GM08714 (cell line): ENCODE measurements around the gene ABTB2.

Experiments used
- H3K4me3 ChIP-seq: fragments of 200-500 bp; sonication (Bioruptor generic); 2 replicates; pipeline ENCODE4 v1.5.1; 2014; ENCODE audit warnings: mild to moderate bottlenecking, low read length, inconsistent platforms
- ZNF274 ChIP-seq: IDR thresholded peaks from 2 replicates; pipeline ENCODE4 v1.6.1; 2012; ENCODE audit warnings: mild to moderate bottlenecking, low read depth, low read length

The ABTB2 gene

DNA sequence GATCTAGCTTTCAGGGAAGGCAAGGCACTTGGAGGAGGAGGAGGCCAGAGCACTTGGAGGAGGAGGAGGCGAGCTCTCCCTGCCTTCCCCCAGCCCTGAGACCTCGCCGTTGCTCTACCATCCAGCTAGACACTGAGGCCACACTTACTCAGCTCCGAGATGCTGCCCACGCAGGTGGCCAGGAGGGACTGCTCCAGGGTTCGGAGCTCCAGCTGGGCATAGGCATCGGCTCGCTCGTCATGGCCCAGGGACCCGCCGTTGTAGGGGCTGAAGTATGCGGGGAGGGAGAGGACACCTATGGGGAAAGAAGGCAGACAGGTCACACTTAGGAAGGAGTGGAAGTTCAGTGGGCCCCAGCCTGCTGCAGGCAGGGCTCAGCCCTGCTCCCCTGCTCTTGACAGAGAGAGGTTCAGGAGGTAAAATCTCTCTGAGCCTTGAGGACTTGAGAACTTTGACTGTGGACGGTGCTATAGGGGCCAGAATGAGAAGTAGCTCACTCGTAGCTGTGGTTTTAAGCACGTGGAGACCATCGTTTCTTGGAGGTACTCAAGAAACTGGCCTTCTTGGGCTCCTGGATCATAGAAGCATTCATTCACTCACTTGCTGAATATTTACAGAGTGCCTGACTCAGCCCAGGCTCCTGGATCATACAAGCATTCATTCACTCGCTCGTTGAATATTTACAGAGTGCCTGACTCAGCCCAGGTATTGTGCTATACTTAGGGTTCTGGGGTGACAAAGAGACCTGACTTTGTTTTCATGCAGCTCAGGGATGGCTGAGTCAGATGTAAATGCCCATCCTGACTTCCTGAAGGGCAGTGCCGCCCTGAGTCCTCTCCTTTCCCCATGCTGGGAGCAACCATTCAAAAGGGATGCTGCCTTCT is 153.2 kb downstream of the ABTB2 start:
- H3K4me3 ChIP-seq: no peak overlapping the region
- TF ChIP-seq ZNF274: no peak

DNA sequence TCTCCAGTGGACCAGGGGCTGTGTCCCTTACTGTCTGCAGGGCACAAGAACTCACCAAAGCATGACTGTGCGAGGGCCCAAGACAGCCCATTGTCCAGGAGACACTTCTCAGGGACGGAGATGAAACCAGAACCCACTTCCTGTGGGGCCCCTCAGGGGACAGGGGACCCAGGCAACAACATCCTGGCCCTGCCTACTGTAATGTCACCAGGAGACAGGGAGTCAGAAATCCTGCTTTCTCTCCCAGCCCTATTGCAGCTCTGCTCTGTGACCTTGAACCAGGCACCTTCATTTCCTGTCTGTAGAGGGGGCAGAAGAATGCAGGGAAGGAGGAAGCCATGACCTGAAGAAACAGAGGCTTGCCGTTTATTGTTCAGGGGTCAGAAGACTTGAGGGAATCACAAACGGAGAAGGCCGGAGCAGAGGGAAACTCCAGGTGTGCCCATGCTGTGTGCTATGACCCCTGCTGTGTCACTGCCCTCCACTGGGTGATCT is 154.4 kb downstream of the ABTB2 start:
- TF ChIP-seq ZNF274: no peak
- no peak overlapping the region for H3K4me3 ChIP-seq

DNA sequence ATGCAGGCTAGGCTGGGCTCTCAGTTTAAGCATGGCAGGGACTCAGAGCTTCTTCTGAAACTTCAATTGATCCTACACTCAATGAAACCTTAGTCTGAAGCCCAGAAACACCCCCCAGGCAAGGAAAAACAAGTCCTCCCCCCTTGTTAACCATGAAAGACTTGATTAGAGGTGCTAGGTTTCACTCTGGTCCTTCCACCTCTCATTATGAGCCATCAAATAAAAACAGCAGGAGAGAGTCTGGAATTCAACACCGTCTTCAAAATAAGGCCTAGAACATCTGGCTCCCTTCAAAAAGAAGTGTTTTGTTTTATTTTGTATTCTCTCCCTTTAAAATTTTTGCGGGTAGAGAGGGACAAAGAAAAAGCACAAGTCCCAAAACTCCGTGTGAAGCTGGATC is 156.7 kb downstream of the ABTB2 start:
- TF ChIP-seq ZNF274: no peak
- H3K4me3 ChIP-seq: no peak overlapping the region

DNA sequence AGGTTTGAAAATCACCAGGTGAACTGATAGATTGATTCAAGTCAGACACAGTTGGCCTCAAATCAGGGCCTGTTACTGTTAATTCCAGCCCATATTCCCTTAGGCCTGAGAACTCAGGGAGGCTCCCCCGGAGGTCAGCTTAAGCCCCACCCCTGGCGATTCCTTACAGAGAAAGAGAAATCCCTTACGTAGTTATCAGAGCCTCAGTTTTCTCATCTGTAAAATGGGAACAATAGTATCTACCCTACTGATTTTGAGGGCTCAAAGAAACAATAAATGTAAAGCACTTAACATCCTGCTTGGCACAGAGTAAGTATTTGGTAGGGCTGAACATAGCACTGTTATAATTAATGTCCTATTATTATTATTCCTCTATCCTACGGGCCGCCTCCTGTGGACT is 158.3 kb downstream of the ABTB2 start:
- H3K4me3 ChIP-seq: no peak overlapping the region
- TF ChIP-seq ZNF274: no peak

DNA sequence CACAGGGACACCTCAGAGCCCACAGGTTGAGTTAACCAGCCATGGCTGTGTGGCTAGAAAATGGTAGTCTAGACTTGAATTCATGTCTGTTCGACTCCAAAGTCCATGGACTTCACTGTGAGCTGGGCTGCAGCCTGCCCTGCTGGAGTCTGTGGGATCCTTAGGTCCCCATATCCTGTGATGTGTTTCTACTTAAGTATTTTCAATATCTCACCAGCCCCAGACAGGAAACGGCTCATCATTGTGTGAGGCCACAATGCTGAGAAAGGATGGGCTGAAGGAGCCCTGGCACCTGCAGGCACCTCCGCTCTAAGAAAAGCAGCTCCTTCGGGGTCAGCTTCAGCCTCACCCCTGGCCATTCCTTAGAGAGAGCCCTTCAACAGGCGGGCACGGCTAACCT is 159.3 kb downstream of the ABTB2 start:
- TF ChIP-seq ZNF274: no peak

DNA sequence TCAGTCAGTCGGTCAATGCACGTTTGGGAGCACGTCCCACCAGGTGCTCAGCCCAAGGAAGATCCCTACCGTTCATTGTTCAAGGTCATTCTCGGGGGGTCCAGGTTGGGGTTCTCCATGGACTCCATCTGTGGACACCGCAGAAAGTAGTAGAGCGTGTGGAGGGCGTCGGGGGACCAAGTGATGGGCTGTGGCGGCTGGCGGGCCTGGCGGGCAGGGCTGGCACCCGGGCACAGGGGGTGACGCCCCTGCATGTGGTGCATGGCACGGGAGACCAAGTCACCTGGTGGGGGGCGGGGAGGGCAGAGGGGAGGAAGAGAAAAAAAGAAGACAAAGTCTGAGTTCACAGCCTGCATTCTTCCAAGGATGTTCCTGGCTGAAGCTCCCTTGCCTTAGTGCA is 160.6 kb downstream of the ABTB2 start:
- TF ChIP-seq ZNF274: no peak
- no peak overlapping the region for H3K4me3 ChIP-seq

More for the DNA sequence above, 159.3 kb downstream of the ABTB2 start:
- no peak overlapping the region for H3K4me3 ChIP-seq

DNA sequence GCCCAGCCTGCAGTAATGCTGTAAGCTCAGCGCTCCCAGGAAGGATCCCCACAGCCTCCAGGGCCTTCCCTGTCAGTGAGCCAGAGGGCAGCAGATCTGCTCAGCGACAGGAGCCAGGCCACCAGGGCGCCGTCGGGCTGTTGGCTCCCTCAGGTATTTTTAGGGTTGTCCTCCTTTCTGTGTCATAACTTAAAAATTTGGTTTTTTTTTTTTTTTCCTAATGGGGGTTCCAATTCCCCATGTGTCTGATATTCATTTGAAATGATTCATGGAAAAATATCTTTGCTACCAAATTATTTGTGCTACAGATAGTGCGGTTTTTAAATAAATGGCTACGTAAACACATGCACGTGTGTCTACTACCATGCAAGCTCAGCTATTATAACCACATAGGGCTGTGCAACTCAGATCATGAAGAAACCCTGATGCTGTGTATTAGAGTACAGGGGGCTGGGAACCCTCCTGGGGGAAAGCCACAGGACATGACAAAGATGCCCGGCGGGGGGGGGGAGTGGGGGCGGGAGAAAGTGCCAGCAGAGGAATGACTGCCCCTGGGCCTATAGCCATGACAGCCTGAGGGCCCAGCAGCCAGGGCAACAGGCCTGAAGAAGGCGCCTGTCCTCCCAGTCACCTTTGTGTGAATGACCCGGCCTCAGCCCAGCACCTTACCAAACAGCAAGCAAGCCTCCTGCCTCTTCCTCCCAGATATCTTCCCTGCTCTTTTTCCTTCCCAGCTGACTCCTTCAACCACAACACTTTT is 163.1 kb downstream of the ABTB2 start:
- H3K4me3 ChIP-seq: no peak overlapping the region

DNA sequence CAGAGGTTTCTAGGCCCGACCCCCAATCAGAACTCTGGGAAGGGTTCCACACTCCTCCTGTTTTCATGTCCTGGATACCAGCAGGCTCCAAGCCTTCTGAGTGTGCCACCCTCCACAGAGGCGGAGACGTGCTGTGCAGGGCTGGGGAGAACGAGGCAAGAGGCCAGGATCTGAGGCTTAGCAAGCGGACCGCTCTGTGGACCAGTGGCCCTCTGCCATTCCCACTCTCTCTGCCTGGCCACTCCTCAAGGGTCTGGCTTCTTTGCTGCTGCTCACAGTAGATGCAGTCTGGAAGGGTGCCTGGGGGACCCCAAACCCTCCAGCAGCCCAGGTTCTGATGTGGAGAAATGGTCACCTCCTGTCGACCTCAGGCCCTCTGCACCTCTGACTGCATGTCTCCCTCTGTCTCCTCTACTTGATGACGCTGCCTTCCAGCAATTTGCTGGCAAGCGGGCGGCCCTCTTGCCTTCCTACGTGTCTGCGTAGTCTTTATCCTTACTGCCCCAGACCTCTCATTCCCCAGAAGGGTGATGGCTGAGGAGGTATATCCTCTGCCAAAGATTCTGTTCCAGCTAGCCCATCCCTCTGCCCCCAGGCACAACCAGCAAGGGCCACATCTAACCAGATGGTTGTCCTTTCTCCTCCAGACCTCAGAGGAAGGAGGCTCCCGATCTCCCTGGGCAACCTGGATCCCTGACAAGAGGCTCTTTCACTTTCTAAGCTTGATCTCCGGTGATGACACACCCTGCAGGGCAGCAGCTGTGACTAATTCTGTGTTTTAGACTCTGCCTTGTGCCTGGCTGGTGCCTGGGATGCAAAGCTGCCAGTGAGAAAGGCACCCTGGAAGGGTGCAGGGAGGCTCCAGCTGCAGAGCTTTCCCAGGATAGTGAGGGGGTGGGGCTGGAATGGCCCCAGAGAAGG is 165.1 kb downstream of the ABTB2 start:
- no peak for TF ChIP-seq ZNF274
- H3K4me3 ChIP-seq: no peak overlapping the region

More for the DNA sequence above, 163.1 kb downstream of the ABTB2 start:
- no peak for TF ChIP-seq ZNF274

DNA sequence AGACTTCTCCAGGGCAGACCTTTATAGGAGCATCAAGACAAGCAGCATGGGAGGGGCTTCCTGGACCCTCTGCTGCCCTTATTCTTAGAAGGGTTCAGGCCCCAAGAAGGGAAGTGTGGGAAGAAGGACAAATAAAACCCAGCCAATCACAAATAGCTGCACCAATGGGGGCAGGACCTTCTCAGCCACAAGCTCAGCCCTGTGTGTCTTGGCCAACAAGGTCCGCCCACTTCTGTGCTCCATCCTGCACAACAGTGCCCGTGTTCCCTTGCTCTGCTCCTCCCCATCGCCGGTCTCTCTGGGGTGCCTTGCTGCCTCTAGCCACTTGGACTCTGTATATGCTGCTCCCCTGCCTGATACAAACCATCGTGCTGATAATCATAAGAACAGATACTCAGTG is 166.2 kb downstream of the ABTB2 start:
- no peak overlapping the region for H3K4me3 ChIP-seq
- TF ChIP-seq ZNF274: no peak

DNA sequence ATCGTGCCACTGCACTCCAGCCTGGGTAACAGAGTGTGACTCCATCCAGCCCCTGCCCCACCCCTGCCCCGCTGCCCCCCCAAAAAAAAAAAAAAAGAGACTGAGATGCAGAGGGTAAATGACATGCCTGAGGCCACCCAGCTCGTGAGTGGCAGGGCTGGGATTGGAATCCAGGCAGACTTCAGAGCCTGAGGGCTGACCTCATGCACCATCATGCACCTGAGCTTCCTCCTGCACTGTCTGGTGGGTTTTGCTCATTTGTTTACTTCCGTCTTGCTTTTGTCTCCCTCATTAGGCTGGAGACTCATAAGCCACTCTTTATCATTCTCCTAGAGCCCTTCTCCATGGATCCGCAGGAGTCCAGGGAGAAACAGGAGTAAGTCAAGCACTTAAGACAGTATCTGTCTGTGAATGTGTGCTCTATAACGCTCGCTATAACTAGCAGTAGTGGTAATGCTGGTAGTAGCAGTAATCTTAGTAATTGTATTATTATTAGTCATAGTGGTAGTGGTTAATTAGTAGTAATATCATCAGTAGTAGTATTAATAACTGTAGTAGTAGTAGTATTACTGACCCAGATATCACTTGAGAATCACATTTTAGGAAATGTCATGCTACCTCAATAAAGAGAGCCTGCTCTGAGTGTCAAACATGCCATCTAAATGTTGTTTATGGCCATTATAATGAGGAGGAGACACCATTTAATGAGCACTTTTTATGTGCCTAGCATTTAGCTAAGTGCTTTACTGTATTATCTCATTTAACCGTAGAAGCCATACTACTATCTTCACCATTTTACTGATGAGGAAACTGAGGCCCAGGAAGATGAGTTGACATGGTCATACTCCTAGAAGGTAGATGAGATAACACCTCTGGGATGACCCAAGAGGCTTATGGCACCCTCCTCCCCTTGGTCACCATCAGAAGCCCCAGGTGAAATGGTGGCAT is 167.3 kb downstream of the ABTB2 start:
- TF ChIP-seq ZNF274: no peak

DNA sequence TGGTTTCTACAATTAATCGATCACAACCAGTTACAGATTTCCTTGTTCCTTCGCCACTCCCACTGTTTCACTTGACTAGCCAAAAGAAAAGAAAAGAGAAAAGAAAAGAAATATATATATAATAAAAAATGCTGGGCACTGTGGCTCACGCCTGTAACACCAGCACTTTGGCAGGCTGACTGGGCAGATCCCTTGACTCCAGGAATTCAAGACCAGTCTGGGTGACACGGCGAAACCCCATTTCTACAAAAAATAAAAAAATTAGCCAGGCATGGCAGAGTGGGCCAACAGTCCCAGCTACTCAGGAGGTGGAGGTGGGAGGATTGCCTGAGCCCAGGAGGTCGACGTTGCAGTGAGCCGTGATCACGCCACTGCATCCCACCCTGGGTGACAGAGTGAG is 168.6 kb downstream of the ABTB2 start:
- TF ChIP-seq ZNF274: no peak
- no peak overlapping the region for H3K4me3 ChIP-seq

More for the DNA sequence above, 167.3 kb downstream of the ABTB2 start:
- no peak overlapping the region for H3K4me3 ChIP-seq

DNA sequence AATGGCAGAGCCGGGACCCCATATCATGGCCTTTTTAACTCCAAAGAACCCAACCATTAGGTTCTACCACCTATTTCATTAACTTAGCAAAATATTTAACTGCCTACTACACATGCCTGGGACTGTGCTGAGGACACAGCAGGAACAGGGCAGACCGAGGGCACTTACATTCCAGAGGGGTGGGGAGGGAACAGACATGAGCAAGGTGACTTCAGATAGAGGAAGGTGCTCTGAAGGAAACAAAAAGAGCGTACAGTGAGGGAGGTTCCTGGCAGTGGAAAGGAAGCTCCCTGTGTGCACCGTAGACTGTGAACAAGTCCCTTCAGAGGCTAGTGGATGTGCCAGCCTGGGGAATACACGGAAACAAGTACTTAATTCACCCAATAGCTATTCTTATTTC is 169.6 kb downstream of the ABTB2 start:
- no peak overlapping the region for H3K4me3 ChIP-seq
- no peak for TF ChIP-seq ZNF274

DNA sequence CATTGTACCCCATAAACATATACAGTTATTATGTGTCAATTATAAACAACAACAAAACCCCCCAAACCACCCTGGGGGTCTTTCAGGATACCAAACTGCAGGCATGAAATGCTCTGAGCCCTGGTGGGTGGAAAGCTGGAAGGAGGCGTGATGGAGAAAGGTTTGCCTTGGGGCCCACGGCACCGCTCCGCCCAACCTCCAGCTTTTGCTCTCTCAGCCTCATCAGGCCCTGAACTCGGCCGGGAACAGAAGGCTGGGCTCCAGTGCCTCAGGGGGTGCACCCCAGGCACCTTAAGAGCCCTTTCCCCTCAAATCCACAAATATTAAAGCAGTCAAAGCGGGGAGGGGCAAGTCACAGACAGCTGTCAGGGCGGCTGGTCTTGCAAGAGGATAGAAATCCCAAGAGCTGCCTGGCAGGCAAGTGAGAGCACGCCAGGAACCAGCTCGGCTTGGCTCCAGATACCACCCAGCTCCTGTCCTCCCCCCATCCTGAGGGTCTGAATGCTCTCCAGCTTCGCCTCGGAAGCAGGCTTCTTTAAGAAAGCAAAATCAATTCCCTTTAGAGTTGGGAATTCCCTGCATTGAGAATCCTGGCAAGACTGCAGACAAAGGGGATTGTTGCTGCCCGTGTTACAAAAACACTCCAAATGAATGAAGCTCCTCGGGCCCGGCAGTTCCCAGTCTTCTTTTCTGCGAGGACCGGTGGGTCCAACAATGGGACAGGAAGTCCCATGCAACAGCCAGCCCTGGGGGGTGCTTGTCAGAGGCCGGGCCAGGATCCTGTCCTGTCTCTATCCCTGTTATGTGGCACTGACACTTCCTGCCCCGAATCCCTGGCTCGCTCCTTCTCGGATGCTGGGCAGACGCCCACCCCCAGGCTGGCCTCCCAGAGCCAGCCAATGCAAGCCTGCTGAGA is 171.6 kb downstream of the ABTB2 start:
- TF ChIP-seq ZNF274: no peak
- H3K4me3 ChIP-seq: no peak overlapping the region
